Fibroblast of lung (primary cell): ENCODE measurements around the gene IP6K3.

ENCODE experiments used
- EZH2 ChIP-seq: IDR thresholded peaks from 2 replicates; pipeline ENCODE4 v1.5.1; 2012; ENCODE audit warnings: low read length, control low read depth, mild to moderate bottlenecking; ENCODE audit errors: missing control alignments
- TF ChIP-seq, protein P1 (sequence below), 2 donors: IDR thresholded peaks in 1 of 2; conservative IDR thresholded peaks in 1 of 2; 1 replicate in 1 of 2; 2 replicates in 1 of 2; pipeline ENCODE4 v1.5.1; 2011 to 2012; ENCODE audit warnings: low read length in 2 of 2, control low read depth in 1 of 2, inconsistent platforms in 1 of 2, low read depth in 1 of 2, mild to moderate bottlenecking in 1 of 2

DNA sequence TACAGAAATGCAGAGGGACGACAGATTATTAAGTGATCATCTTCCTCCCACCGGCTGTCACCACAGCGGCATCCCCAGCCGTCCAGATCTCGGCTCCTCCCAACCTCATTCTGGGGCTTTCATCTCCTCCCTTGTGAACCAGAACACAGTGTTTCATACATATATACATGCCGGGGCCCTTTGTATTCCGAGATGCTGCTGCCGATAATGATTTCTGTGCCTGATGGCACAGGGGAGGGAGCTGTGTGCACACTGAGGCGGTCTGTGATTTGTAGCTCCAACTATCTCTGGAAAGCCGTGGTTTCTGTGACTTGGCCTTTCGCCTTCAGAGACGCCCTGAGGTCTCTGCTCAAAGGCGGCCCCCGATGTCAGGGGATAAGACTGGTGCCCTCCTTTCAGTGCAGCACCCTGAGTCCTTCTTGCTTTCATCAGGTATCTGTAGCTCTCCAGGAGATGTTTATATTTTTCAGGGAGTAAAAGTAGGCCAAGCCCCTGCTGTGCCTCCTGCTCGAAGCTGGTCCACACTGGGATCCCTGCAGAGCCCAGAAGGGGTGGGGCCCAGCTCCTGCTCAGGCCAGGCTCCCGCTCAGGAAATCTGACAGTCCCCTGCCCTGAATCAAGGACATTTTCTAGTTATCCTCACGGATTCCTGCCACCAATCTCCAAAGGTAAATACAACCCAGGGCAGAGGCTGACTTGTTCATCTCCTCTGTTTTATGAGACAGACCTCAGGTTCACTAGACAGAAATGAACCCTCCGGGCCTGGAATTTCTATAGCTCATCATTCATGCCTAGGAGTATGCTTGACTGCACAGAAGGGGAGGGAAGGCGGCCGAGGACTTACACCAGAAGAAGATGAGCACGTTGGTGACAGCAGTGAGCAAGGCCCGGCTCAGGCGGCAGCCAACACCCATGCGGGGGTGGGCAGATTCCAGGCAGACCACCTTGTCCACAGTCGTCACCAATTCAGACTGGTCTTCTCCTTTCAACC, 31.0 kb upstream of the IP6K3 start:
- TF ChIP-seq, protein P1, sequence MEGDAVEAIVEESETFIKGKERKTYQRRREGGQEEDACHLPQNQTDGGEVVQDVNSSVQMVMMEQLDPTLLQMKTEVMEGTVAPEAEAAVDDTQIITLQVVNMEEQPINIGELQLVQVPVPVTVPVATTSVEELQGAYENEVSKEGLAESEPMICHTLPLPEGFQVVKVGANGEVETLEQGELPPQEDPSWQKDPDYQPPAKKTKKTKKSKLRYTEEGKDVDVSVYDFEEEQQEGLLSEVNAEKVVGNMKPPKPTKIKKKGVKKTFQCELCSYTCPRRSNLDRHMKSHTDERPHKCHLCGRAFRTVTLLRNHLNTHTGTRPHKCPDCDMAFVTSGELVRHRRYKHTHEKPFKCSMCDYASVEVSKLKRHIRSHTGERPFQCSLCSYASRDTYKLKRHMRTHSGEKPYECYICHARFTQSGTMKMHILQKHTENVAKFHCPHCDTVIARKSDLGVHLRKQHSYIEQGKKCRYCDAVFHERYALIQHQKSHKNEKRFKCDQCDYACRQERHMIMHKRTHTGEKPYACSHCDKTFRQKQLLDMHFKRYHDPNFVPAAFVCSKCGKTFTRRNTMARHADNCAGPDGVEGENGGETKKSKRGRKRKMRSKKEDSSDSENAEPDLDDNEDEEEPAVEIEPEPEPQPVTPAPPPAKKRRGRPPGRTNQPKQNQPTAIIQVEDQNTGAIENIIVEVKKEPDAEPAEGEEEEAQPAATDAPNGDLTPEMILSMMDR (conservative IDR thresholded peaks at IDR 0.05 in 1 of 2, IDR thresholded peaks at IDR 0.05 in 1 of 2; ENCODE audit: low read depth in 1 of 2, low read length in 2 of 2), result no peak
- no peak for TF ChIP-seq EZH2
